Measurements from ENCODE around the gene SLC13A1. TPM values are rescaled to one million over a fixed set of nuclear protein-coding genes. Genes with fewer than 3 reads are reported as not detected.

SLC13A1 gene
- total RNA-seq = not detected in 2 replicates

GRCh38 chr7:123199883-123200282 lies at the start of gene SLC13A1:
Gene SLC13A1 (minus strand): TSS chr7:123199969. CDS start chr7:123199946, 23 bp downstream.

Other genes with a start within 250 kb of the SLC13A1 start
- not detected in 2 replicates for gene TAS2R16, start 204.3 kb downstream of the SLC13A1 start, total RNA-seq